Measurements from ENCODE around the gene LMAN2L.

DNA sequence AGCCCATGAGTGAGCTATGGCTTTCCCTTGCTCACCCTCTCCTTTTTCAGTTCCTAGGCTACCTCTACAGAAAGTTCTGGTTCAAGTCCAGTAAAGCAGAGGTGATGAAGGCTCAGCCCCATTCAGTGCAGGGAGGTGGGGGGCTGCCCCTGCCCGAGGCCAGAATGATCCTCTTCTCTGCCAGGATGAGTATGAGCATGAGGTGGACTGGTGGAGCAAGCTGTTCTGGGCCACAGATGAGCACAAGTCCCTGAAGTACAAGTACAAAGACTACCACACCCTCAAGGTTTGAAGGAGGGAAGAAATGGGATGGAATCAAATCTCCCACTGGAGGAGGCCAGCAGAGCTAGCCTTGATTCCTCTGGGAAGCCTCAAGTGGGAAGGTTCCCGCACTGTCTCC, 42.4 kb downstream of the LMAN2L start:
- TF ChIP-seq, protein P1, sequence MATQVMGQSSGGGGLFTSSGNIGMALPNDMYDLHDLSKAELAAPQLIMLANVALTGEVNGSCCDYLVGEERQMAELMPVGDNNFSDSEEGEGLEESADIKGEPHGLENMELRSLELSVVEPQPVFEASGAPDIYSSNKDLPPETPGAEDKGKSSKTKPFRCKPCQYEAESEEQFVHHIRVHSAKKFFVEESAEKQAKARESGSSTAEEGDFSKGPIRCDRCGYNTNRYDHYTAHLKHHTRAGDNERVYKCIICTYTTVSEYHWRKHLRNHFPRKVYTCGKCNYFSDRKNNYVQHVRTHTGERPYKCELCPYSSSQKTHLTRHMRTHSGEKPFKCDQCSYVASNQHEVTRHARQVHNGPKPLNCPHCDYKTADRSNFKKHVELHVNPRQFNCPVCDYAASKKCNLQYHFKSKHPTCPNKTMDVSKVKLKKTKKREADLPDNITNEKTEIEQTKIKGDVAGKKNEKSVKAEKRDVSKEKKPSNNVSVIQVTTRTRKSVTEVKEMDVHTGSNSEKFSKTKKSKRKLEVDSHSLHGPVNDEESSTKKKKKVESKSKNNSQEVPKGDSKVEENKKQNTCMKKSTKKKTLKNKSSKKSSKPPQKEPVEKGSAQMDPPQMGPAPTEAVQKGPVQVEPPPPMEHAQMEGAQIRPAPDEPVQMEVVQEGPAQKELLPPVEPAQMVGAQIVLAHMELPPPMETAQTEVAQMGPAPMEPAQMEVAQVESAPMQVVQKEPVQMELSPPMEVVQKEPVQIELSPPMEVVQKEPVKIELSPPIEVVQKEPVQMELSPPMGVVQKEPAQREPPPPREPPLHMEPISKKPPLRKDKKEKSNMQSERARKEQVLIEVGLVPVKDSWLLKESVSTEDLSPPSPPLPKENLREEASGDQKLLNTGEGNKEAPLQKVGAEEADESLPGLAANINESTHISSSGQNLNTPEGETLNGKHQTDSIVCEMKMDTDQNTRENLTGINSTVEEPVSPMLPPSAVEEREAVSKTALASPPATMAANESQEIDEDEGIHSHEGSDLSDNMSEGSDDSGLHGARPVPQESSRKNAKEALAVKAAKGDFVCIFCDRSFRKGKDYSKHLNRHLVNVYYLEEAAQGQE (IDR thresholded peaks at IDR 0.05; ENCODE audit: insufficient replicate concordance, low read depth), result no peak
- no peak for TF ChIP-seq POLR2AphosphoS5 (IDR thresholded peaks at IDR 0.05; ENCODE audit: low read depth)
- TF ChIP-seq, protein P2, sequence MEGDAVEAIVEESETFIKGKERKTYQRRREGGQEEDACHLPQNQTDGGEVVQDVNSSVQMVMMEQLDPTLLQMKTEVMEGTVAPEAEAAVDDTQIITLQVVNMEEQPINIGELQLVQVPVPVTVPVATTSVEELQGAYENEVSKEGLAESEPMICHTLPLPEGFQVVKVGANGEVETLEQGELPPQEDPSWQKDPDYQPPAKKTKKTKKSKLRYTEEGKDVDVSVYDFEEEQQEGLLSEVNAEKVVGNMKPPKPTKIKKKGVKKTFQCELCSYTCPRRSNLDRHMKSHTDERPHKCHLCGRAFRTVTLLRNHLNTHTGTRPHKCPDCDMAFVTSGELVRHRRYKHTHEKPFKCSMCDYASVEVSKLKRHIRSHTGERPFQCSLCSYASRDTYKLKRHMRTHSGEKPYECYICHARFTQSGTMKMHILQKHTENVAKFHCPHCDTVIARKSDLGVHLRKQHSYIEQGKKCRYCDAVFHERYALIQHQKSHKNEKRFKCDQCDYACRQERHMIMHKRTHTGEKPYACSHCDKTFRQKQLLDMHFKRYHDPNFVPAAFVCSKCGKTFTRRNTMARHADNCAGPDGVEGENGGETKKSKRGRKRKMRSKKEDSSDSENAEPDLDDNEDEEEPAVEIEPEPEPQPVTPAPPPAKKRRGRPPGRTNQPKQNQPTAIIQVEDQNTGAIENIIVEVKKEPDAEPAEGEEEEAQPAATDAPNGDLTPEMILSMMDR (IDR thresholded peaks at IDR 0.05; ENCODE audit: insufficient read depth, low read length), result no peak
- TF ChIP-seq GABPA (IDR thresholded peaks at IDR 0.05; ENCODE audit: low read depth), result no peak
- TF ChIP-seq SPI1 (IDR thresholded peaks at IDR 0.05; ENCODE audit: borderline replicate concordance, low read depth), result no peak
